ENCODE measurements around the gene CIAO2A. TPM values are rescaled to one million over a fixed set of nuclear protein-coding genes. Genes with fewer than 3 reads are reported as not detected.
A peak's percentile ranks its signal among the peaks of the same experiment; 100 is the strongest.

CIAO2A gene
- total and polyA plus RNA-seq, 2 donors (not counting 3 experiments of a cell fraction or from before 2014, with no cell fraction given) = 37.1 to 55.3 TPM

GRCh38 chr15:64072812-64073211 is 20.8 kb downstream of the CIAO2A start:
- intact Hi-C loops (cut with micrococcal nuclease) = no loop called here
- dilution Hi-C loops (cut with MboI; ENCODE audit: extremely low pct_ligation_motif_present, low sequenced_read_pairs) = no loop called here
- Histone ChIP-seq H3K4me2 (ENCODE audit: insufficient read depth, low read length) (no peak overlapping the region), H3K27me3 (ENCODE audit: control insufficient read depth in 2 of 2, insufficient read depth in 2 of 2, low read length in 2 of 2) (no peaks in the 10 kb centered on the region), H3K4me1 (ENCODE audit: control insufficient read depth, extremely low read depth, insufficient read depth, low read length) (peaks cover 28% of the 10 kb centered on the region), H2AFZ (ENCODE audit: low read depth, low read length) (no peak overlapping the region), H3K27ac (ENCODE audit: insufficient read depth, low read depth, low read length) (peak overlapping the region; percentile 40), H3K36me3 (ENCODE audit: control insufficient read depth in 2 of 2, extremely low read depth in 1 of 2, insufficient read depth in 2 of 2, low read length in 2 of 2) (no peaks in the 10 kb centered on the region), H3K79me2 (ENCODE audit: control insufficient read depth, insufficient read depth, low read length) (peaks cover 2% of the 10 kb centered on the region), H3K4me3 (replicated peaks in 1 of 3; ENCODE audit: insufficient read depth in 1 of 3, low read depth in 1 of 3, low read length in 3 of 3) (no peak overlapping the region), H3K9ac (replicated peaks; ENCODE audit: extremely low read depth, insufficient read depth, low read length) (no peak overlapping the region), H3K9me3 (replicated peaks; ENCODE audit: control insufficient read depth, insufficient read depth, low read length) (no peaks in the 10 kb centered on the region), H4K20me1 (replicated peaks; ENCODE audit: control insufficient read depth, extremely low read depth, insufficient read depth, low read length) (no peaks in the 10 kb centered on the region), H3K9me1 (replicated peaks; ENCODE audit: control insufficient read depth, extremely low read depth, insufficient read depth, low read length) (no peaks in the 10 kb centered on the region)
- TF ChIP-seq FOS (IDR thresholded peaks at IDR 0.05; ENCODE audit: borderline replicate concordance, insufficient read depth, low read length) (no peak), POLR2A (IDR thresholded peaks at IDR 0.05; ENCODE audit: low read depth, low read length) (no peak), POLR2AphosphoS5 (IDR thresholded peaks at IDR 0.05; ENCODE audit: insufficient read depth, low read depth, low read length) (no peak), EZH2 (IDR thresholded peaks at IDR 0.05; ENCODE audit: borderline replicate concordance, low read depth, low read length, severe bottlenecking) (no peak), MYC (IDR thresholded peaks at IDR 0.05; ENCODE audit: low read depth, low read length) (no peak), GATA2 (IDR thresholded peaks at IDR 0.05; ENCODE audit: insufficient read depth, insufficient read length, low read depth, low read length) (no peak), JUN (IDR thresholded peaks at IDR 0.05; ENCODE audit: borderline replicate concordance, insufficient read depth, insufficient read length, low read depth) (no peak)
- TF ChIP-seq, protein P1, sequence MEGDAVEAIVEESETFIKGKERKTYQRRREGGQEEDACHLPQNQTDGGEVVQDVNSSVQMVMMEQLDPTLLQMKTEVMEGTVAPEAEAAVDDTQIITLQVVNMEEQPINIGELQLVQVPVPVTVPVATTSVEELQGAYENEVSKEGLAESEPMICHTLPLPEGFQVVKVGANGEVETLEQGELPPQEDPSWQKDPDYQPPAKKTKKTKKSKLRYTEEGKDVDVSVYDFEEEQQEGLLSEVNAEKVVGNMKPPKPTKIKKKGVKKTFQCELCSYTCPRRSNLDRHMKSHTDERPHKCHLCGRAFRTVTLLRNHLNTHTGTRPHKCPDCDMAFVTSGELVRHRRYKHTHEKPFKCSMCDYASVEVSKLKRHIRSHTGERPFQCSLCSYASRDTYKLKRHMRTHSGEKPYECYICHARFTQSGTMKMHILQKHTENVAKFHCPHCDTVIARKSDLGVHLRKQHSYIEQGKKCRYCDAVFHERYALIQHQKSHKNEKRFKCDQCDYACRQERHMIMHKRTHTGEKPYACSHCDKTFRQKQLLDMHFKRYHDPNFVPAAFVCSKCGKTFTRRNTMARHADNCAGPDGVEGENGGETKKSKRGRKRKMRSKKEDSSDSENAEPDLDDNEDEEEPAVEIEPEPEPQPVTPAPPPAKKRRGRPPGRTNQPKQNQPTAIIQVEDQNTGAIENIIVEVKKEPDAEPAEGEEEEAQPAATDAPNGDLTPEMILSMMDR (IDR thresholded peaks at IDR 0.05; ENCODE audit: extremely low read depth in 1 of 2, insufficient read depth in 1 of 2, low read depth in 1 of 2, low read length in 2 of 2) = no peak
- TF ChIP-seq, protein P2, sequence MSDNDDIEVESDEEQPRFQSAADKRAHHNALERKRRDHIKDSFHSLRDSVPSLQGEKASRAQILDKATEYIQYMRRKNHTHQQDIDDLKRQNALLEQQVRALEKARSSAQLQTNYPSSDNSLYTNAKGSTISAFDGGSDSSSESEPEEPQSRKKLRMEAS (IDR thresholded peaks at IDR 0.05; ENCODE audit: insufficient read depth, insufficient read length) = no peak
- FAIRE-seq (no peak), DNase-seq (ENCODE audit: low read depth, low spot score) (peak; percentile 60)
- POLR2A ChIA-PET = interaction anchor here (1.4 kb wide), 1 partner anchor 21 kb away, joined by 5 read pairs; the partner anchor contains the start of gene CIAO2A
- CTCF ChIA-PET = interaction anchor here (1.7 to 2.9 kb wide), 2 partner anchors 19 to 320 kb away, joined by 4 to 20 read pairs; no protein-coding TSS in a partner anchor
- BruUV-seq (replicated peaks) = no TSS peak
